ENCODE results near the gene PPP4R1. TPM values are rescaled to one million over a fixed set of nuclear protein-coding genes. Genes with fewer than 3 reads are reported as not detected.
A peak's percentile ranks its signal among the peaks of the same experiment; 100 is the strongest.
"Not testable (repeated sequence)": the region's sequence is repeated elsewhere in the genome, so short reads cannot be mapped to it uniquely, and the experiment has no call there.

PPP4R1 gene
- total RNA-seq, 1 experiment from 2014 or later: 130 TPM

DNA sequence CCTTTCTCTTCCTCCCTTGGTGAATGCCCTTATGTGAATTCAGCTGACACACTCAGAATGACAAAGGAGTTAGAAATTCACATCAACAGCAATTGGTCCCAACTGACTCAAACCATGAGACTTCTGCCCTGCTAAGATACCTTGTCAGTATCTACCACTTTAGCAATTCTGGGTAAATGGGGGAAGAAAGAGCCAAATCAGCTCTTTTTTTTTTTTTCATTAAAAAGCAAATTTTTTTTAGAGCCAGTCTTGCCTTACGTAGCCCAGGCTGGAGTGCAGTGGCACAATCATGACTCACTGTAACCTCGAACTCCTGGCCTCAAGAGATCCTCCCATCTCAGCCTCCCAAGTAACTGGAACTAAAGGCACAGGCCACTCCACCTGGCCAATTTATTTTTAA is 1.7 kb upstream of the PPP4R1 start:
- H3K4me1 ChIP-seq (replicated peaks): peaks cover 63% of the 10 kb centered on the region
- peak overlapping the region; percentile 93 for H3K27ac ChIP-seq
- no peaks in the 10 kb centered on the region for H3K27me3 ChIP-seq (replicated peaks)
- no peak overlapping the region for H3K4me3 ChIP-seq
- no peak for DNase-seq (ENCODE audit: low read depth in 1 of 2, low spot score in 2 of 2)
- peaks cover 20% of the 10 kb centered on the region for H3K36me3 ChIP-seq
- H3K9me3 ChIP-seq (replicated peaks): no peaks in the 10 kb centered on the region

DNA sequence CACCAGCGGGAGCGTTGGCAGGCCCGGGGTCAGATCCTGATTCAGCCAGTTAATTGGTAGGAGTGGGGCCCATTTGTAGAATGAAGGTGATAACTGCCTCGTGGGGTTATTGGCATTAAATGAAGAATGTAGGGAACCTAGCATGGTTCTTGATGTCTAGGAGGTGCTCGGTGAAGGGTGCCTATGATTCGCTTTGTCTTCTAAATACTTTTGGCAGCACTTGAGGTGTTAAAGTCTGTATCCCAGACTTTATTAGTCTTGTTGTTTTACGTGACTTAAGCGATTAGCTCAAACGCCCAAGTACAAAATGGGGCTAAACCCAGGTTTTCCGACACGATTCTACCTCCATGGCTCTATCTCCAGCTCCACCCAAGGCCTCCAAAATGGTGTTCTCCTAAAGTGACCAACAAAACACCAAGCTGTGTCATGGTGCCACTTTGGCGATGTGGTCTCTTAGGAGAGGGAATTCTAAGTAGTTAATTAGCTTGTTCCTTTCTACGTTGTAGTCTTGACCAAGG is 980 bp upstream of the PPP4R1 start:
- Histone ChIP-seq H3K4me1 (replicated peaks) (peaks cover 60% of the 10 kb centered on the region), H3K27ac (peak overlapping the region; percentile 93), H3K4me3 (peak overlapping the region; percentile 76), H3K9me3 (replicated peaks) (no peaks in the 10 kb centered on the region), H3K27me3 (replicated peaks) (no peaks in the 10 kb centered on the region), H3K36me3 (peaks cover 27% of the 10 kb centered on the region)
- DNase-seq (ENCODE audit: low read depth in 1 of 2, low spot score in 2 of 2): no peak

DNA sequence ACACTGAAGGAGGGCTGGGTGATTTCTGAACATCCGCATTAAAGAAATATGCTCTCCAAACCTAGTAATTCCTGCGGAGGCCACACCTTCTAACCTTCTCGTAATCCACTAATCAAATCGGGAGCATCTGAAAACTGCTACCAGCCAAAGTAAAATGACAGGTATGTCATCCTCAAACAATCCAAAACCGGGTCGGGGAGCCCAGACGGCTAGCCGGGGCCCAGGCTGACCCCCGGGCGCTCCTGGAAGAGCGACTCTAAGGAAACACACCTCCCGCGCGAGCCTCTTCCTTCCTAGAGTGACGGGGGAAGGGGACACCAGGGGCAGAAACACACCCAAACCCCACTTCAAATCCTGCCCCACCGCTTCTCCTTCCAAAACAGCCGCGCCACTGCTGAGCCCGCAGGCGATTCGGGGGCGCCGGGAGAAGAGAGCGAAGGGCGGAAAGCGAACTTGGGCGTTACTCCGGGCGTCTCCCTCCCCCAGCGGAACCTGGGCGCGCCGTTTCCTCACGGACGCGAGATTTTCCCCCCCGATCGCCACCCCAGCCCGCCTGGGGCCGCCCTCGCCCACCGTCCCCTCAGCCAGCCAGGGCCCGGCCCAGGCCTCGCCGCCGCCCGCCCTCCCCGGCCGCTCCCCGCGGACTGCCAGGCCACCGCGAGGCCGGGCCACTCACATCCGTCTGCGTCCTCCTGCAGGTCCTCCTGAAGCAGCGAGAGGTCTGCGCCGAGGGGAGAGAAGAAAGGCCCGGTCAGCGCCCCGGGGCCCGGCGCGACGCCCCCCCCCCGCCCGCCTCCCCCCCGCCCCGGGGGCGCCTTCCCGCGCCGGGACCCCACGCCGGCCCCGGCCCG is 584 bp downstream of the PPP4R1 start:
- H3K4me3 ChIP-seq: peak overlapping the region; percentile 76
- H3K4me1 ChIP-seq (replicated peaks): peaks cover 58% of the 10 kb centered on the region
- peak overlapping the region; percentile 93 for H3K27ac ChIP-seq

DNA sequence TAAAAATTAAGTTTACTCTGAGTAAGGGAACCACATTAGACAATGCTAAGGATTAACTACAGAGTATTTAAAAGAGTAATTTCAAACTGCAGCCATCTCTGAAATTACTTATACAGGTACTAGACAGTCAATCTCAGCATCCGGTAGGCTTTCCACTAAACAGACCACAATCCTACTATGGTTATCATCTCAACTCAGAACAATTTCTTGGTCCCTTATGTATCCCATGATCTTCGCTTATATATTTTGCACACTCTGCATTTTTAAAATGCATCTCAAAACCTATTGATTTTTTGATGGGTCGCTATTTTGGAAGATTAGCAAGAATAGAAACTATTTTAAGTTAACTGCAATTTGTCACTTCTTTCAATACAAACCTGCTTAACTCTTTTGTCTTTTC is 1.4 kb downstream of the PPP4R1 start:
- Histone ChIP-seq H3K4me1 (replicated peaks) (peaks cover 56% of the 10 kb centered on the region), H3K36me3 (peaks cover 34% of the 10 kb centered on the region), H3K27ac (no peak overlapping the region), H3K27me3 (replicated peaks) (no peaks in the 10 kb centered on the region), H3K4me3 (peak overlapping the region; percentile 76), H3K9me3 (replicated peaks) (no peaks in the 10 kb centered on the region)
- no peak for DNase-seq (ENCODE audit: low read depth in 1 of 2, low spot score in 2 of 2)

More for the DNA sequence above, 584 bp downstream of the PPP4R1 start:
- Histone ChIP-seq H3K36me3 (peaks cover 34% of the 10 kb centered on the region), H3K27me3 (replicated peaks) (no peaks in the 10 kb centered on the region), H3K9me3 (replicated peaks) (no peaks in the 10 kb centered on the region)
- peak; percentile 71 to 72 for DNase-seq (ENCODE audit: low read depth in 1 of 2, low spot score in 2 of 2)

DNA sequence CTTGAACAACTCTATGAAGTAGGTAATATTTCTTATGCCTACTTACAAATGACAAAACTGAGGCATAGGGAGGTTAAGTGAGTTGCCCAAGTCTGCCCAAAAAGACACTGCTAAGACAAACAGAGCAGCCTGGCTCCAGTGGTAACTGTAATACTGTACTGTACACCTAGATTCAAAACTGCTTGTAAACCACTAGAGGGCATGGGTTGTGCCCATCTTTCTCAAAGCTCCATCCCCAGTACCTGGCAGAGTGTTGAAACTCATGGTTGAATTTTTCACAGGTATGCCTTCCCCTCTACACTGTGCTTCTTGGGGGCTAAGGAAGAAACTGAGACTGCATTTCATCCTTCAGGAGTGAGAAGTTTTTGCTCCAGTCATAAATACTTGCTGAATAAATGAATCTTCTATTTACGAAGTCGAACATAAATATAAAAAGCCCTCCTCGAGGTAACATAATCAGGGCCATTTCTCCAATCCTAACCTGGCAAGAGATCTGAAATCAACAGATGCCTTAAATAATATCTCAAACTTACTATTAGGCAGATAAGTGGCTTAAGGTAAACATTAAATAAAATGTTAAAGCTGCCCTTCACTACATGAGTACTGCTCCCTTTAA is 2.0 kb downstream of the PPP4R1 start:
- Histone ChIP-seq H3K4me3 (peak overlapping the region; percentile 76), H3K27ac (no peak overlapping the region), H3K4me1 (replicated peaks) (peaks cover 51% of the 10 kb centered on the region), H3K36me3 (peaks cover 34% of the 10 kb centered on the region), H3K9me3 (replicated peaks) (no peaks in the 10 kb centered on the region), H3K27me3 (replicated peaks) (no peaks in the 10 kb centered on the region)
- peak in 1 of 2 experiments; percentile 48 for DNase-seq (ENCODE audit: low read depth in 1 of 2, low spot score in 2 of 2)

DNA sequence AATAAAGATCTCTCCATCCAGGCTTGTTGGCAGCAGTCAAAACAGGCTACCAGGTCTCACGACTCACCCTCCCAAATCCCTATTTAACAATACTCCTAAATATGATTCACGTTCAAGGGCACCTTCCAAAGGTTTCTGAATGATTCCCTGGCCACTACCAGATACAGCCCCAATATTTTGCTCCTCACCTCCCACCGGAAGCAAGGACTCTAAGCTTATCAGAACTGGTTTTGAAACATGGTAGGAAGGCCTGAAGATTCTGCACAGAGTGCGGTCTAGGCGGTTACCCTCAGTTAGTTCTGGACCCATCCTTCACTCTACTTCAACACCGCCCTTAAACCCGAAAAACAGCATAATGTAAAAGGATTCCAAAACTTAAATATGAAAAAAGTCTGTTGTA is 5.2 kb downstream of the PPP4R1 start:
- Histone ChIP-seq H3K27ac (no peak overlapping the region), H3K36me3 (peaks cover 46% of the 10 kb centered on the region), H3K4me1 (replicated peaks) (peaks cover 24% of the 10 kb centered on the region), H3K4me3 (no peak overlapping the region), H3K9me3 (replicated peaks) (no peaks in the 10 kb centered on the region), H3K27me3 (replicated peaks) (no peaks in the 10 kb centered on the region)
- no peak for DNase-seq (ENCODE audit: low read depth in 1 of 2, low spot score in 2 of 2)

DNA sequence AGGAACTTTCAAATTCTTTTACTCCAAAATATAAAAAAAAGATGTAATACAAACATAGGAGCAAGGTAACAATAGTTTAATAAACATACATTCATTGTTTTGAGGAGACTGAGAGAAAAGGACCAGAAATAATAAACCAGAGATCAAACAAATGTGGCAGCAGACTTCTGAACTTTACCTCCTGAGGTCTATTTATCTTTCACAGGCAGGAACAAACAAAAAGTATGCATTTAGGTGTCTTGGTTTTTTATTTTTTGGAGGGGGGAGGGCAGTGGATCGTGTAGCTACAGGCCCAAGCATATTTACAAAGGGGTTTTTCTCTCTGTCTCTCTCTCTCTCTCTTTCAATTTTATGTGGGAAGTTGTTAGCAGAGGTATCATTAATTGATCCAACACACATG is 5.6 kb downstream of the PPP4R1 start:
- no peak overlapping the region for H3K4me3 ChIP-seq
- H3K4me1 ChIP-seq (replicated peaks): peaks cover 24% of the 10 kb centered on the region
- no peaks in the 10 kb centered on the region for H3K27me3 ChIP-seq (replicated peaks)
- no peak overlapping the region for H3K27ac ChIP-seq
- DNase-seq (ENCODE audit: low read depth in 1 of 2, low spot score in 2 of 2): no peak
- no peaks in the 10 kb centered on the region for H3K9me3 ChIP-seq (replicated peaks)
- peaks cover 43% of the 10 kb centered on the region for H3K36me3 ChIP-seq

DNA sequence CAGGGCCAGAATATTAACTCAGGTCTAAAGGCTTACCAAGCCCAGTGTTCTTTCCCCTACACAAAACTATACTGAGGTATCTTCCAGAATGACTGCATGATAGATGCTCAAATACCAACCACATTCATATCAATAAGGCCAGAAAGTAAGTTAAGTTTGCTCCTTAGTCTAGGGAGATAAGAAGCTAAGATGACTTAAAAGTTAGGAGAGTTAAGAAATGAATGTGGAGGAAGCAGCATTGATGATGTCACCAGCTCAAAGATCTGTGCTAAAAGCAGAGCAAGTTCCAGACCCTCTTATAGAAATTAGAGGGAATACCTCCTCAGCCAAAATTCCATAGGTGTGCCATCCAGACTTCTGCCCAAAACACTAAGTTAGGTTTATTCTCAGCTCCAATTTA is 6.1 kb downstream of the PPP4R1 start:
- Histone ChIP-seq H3K9me3 (replicated peaks) (no peaks in the 10 kb centered on the region), H3K4me1 (replicated peaks) (peaks cover 24% of the 10 kb centered on the region), H3K27me3 (replicated peaks) (no peaks in the 10 kb centered on the region), H3K36me3 (peaks cover 43% of the 10 kb centered on the region), H3K4me3 (no peak overlapping the region), H3K27ac (no peak overlapping the region)
- DNase-seq (ENCODE audit: low read depth in 1 of 2, low spot score in 2 of 2): no peak

DNA sequence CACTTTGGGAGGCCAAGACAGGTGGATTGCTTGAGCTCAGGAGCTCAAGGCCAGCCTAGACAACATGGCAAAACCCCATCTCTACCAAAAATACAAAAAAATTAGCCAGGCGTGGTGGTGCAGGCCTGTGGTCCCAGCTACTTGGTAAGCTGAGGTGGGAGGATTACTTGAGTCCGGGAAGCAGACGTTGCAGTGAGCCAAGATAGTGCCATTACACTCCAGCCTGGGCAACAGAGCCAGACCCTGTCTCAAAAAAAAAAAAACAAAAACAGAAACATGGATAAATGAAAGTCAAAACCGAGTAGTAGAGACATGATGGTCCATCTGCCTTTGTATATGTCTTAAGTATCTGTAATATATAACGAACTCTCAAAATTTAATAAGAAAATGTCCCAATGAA is 7.2 kb downstream of the PPP4R1 start:
- not testable (repeated sequence) for DNase-seq (ENCODE audit: low read depth in 1 of 2, low spot score in 2 of 2); H3K27me3 ChIP-seq (replicated peaks); H3K9me3 ChIP-seq (replicated peaks); H3K4me3 ChIP-seq; H3K27ac ChIP-seq
- Histone ChIP-seq H3K36me3 (peaks cover 39% of the 10 kb centered on the region), H3K4me1 (replicated peaks) (peaks cover 16% of the 10 kb centered on the region)

DNA sequence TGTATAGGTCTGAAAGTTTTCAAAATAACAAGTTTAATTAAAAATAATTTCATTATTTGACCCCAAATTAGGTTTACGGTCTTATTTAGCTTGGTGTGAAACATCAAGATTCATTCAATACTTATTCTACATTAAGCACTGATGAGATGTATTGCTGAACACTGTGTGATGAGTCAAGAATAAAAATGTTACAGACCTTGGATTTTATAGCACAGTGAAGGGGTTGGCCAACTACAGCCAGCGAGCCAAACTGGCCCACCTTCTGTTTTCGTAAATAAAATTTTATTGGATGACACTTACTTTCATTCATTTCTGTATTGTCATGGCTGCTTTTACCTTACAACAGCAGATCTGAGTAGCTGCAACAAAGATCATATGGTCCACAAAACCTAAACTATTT is 8.3 kb downstream of the PPP4R1 start:
- Histone ChIP-seq H3K27ac (no peak overlapping the region), H3K36me3 (peaks cover 36% of the 10 kb centered on the region), H3K9me3 (replicated peaks) (no peaks in the 10 kb centered on the region), H3K27me3 (replicated peaks) (no peaks in the 10 kb centered on the region), H3K4me1 (replicated peaks) (peaks cover 14% of the 10 kb centered on the region), H3K4me3 (no peak overlapping the region)
- DNase-seq (ENCODE audit: low read depth in 1 of 2, low spot score in 2 of 2): no peak

DNA sequence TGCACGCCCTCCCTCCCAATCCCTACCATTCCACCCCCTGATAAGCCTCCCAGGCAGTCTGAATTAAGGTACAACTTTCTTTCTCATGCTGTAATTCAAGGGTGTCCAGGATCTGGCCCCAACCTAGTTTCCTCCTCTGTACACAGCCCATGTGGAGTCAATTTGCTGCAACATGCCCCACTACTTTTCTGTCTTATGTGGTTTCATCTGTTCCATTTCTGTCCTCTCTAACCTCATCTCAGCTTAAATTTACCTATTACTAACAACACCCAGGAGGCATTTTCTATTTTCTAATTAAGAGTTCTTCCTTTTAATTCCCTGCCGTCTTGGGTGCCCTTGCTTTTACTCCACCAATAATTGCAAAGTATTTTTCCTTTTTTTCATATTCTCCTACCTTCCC is 10.0 kb downstream of the PPP4R1 start:
- DNase-seq (ENCODE audit: low read depth in 1 of 2, low spot score in 2 of 2): no peak
- Histone ChIP-seq H3K4me1 (replicated peaks) (peaks cover 12% of the 10 kb centered on the region), H3K36me3 (peaks cover 36% of the 10 kb centered on the region)

DNA sequence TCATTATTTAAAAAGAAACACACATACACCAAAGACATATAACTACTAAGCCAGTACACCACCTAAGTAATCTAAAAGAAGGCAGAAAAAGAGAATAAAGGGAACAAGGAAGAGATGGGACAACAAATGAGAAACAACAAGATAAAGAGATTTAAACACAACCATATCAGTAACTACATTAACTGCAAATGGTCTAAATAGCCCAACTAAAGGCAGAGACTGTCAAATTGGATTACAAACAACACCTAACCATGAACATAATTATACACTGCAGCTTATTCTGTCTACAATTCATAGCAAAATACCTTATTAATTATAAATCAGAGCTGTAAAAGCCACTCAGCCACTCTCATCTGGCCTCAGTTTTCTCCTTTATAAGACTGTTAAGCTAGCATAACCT is 15.0 kb downstream of the PPP4R1 start:
- no peak overlapping the region for H3K4me3 ChIP-seq
- no peak overlapping the region for H3K27ac ChIP-seq
- peaks cover 28% of the 10 kb centered on the region for H3K36me3 ChIP-seq
- H3K4me1 ChIP-seq (replicated peaks): peaks cover 21% of the 10 kb centered on the region
- DNase-seq (ENCODE audit: low read depth in 1 of 2, low spot score in 2 of 2): no peak
- H3K9me3 ChIP-seq (replicated peaks): no peaks in the 10 kb centered on the region
- H3K27me3 ChIP-seq (replicated peaks): no peaks in the 10 kb centered on the region

More for the DNA sequence above, 10.0 kb downstream of the PPP4R1 start:
- Histone ChIP-seq H3K4me3 (no peak overlapping the region), H3K9me3 (replicated peaks) (no peaks in the 10 kb centered on the region), H3K27me3 (replicated peaks) (no peaks in the 10 kb centered on the region), H3K27ac (no peak overlapping the region)

DNA sequence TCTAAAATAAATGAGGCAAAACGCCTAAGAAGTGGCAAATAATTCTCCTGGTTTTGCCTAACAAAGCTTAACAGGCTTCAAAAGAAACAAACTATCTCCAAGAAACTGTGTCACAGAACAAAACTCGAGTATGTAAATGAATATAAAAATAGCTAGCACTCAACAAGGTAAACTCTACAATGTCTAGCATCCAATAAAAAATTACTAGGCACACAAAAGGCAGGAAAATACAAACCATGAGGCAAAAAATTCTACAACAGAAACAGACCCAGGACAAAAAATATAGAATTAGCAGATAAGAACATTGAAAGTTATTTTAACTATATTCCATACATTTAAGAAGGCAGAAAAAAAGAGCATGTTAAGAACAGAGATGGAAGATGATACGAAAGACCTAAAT is 16.8 kb downstream of the PPP4R1 start:
- no peak overlapping the region for H3K27ac ChIP-seq
- no peak for DNase-seq (ENCODE audit: low read depth in 1 of 2, low spot score in 2 of 2)
- H3K4me3 ChIP-seq: no peak overlapping the region

DNA sequence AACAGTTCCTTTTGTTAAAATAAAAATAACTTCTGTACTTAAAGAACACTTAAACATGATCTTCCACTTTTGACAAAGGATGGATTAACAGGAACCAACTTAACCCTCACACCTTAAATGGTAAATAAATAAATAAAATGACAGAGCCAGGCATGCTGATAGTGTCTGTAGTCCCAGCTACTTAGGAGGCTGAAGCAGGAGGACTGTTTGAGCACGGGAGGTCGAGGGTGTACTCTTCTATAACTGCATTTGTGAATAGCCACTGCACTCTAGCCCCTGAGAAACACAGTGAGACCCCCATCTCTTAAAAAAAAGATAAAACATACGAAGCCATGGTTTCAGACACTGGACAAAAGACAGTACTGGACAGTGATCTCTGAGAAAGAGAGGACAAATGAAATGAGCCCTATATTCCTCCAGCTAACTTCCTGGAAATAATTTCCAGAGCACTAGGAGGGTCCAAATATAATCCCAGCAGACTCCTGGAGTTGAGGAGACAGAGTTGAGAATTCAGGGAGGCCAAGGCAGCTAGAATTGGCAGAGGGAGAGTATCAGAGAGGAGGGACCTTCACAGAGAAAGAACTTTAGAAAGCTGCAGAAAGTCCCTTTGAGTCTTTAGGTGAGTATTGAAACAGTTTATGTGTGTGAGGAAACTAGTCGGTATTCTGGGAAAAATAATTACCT is 17.4 kb downstream of the PPP4R1 start:
- DNase-seq (ENCODE audit: low read depth in 1 of 2, low spot score in 2 of 2): no peak
- Histone ChIP-seq H3K9me3 (replicated peaks) (no peaks in the 10 kb centered on the region), H3K27ac (no peak overlapping the region), H3K4me3 (no peak overlapping the region), H3K4me1 (replicated peaks) (peaks cover 21% of the 10 kb centered on the region), H3K36me3 (peaks cover 44% of the 10 kb centered on the region), H3K27me3 (replicated peaks) (no peaks in the 10 kb centered on the region)

More for the DNA sequence above, 16.8 kb downstream of the PPP4R1 start:
- H3K36me3 ChIP-seq: peaks cover 38% of the 10 kb centered on the region
- H3K4me1 ChIP-seq (replicated peaks): peaks cover 21% of the 10 kb centered on the region
- H3K9me3 ChIP-seq (replicated peaks): no peaks in the 10 kb centered on the region
- no peaks in the 10 kb centered on the region for H3K27me3 ChIP-seq (replicated peaks)

Data from SJSA1 (cell line).